CD4-positive, alpha-beta memory T cell (primary cell): ENCODE data around the gene APBA3. TPM values are rescaled to one million over a fixed set of nuclear protein-coding genes. Genes with fewer than 3 reads are reported as not detected.

Experiments used
- CTCF ChIA-PET: fragments of 350-600 bp; sonication (Branson Sonifier 250); formaldehyde crosslinking; loops from one replicate; lab custom pipeline; 2021; ENCODE audit warnings: inconsistent platforms; ENCODE audit not compliant: partially characterized antibody; lab: Charles Lee
- POLR2A ChIA-PET: fragments of 350-600 bp; sonication (Branson Sonifier 250); formaldehyde crosslinking; loops from one replicate; lab custom pipeline; 2021; ENCODE audit not compliant: partially characterized antibody; lab: Charles Lee
- DNase-seq, 5 donors: peaks; one replicate each; pipeline versions ENCODE4 v3.0.0 to v3.0.0-alpha.2; 2020 to 2022; ENCODE audit warnings: mixed read lengths in 1 of 5
- H3K27ac ChIP-seq: one replicate; pipeline ENCODE4 v1.7.0; 2013; ENCODE audit warnings: low read depth, low read length
- H3K27me3 ChIP-seq: 2 replicates; pipeline ENCODE4 v1.7.0; 2013; ENCODE audit warnings: mild to moderate bottlenecking, low read length, moderate library complexity; ENCODE audit not compliant: insufficient read depth
- H3K36me3 ChIP-seq: 2 replicates; pipeline ENCODE4 v1.7.0; 2013; ENCODE audit warnings: mild to moderate bottlenecking, low read length, moderate library complexity; ENCODE audit not compliant: insufficient read depth
- H3K4me1 ChIP-seq: 2 replicates; pipeline ENCODE4 v1.7.0; 2013; ENCODE audit warnings: mild to moderate bottlenecking, low read length, moderate library complexity; ENCODE audit not compliant: insufficient read depth
- H3K4me3 ChIP-seq, 2 donors: one replicate each; pipeline ENCODE4 v1.7.0; 2013; ENCODE audit warnings: low read length in 2 of 2, mild to moderate bottlenecking in 1 of 2
- H3K9me3 ChIP-seq, 2 donors: one replicate each; pipeline ENCODE4 v1.7.0; 2013; ENCODE audit warnings: low read length in 2 of 2, control low read depth in 1 of 2; ENCODE audit not compliant: control insufficient read depth in 1 of 2
- H3K27ac Mint-ChIP-seq, 7 donors: one replicate each; pipeline ENCODE4 v1.8.0; 2020 to 2021; ENCODE audit warnings: mixed read lengths in 7 of 7, mild to moderate bottlenecking in 6 of 7, inconsistent platforms in 3 of 7, moderate library complexity in 3 of 7
- H3K27me3 Mint-ChIP-seq, 2 donors: one replicate each; pipeline ENCODE4 v1.8.0; 2020 to 2021; ENCODE audit warnings: mixed read lengths in 2 of 2
- H3K36me3 Mint-ChIP-seq, 2 donors: one replicate each; pipeline ENCODE4 v1.8.0; 2020 to 2021; ENCODE audit warnings: mixed read lengths in 2 of 2, inconsistent platforms in 1 of 2, mild to moderate bottlenecking in 1 of 2
- H3K4me1 Mint-ChIP-seq, 4 donors: one replicate each; pipeline ENCODE4 v1.8.0; 2020 to 2021; ENCODE audit warnings: mixed read lengths in 4 of 4, mild to moderate bottlenecking in 1 of 4
- H3K4me3 Mint-ChIP-seq, 8 donors: one replicate each; pipeline ENCODE4 v1.8.0; 2020 to 2021; ENCODE audit warnings: mixed read lengths in 8 of 8, mild to moderate bottlenecking in 7 of 8, moderate library complexity in 6 of 8, inconsistent platforms in 3 of 8
- H3K9me3 Mint-ChIP-seq, 8 donors: one replicate each; pipeline ENCODE4 v1.8.0; 2020 to 2021; ENCODE audit warnings: mixed read lengths in 8 of 8, mild to moderate bottlenecking in 5 of 8, inconsistent platforms in 3 of 8, moderate library complexity in 1 of 8
- intact Hi-C: fragments of 100-400 bp; cut with micrococcal nuclease; formaldehyde crosslinking; loops from one replicate; pipeline ENCODE4 v1.15.1; 2023
- polyA plus RNA-seq, 2 donors: library from polyadenylated mRNA; unstranded; fragments of 300-500 nt; fragmentation: Illumina TruSeq; gene quantifications; one replicate each; pipeline ENCODE4 v1.2.3, GENCODE V29; 2021
- total RNA-seq, 2 experiments: library from RNA; stranded (reverse); gene quantifications; one replicate each; pipeline ENCODE4 v1.2.3, GENCODE V29; 2021

APBA3 gene
- total and polyA plus RNA-seq, 4 experiments from 2014 or later, result 33.1 to 86.3 (median 60.2) TPM

GRCh38 chr19:3788996-3789778 is 27.7 kb upstream of the APBA3 start:
- H3K4me3 ChIP-seq, result no peak overlapping the region
- Mint-ChIP-seq H3K4me3 (peak overlapping the region in 3 of 8 donors; percentile 9 to 72 (median 21)), H3K9me3 (peaks cover 0 to 8% (median under 1%) of the 10 kb centered on the region in 8 donors), H3K4me1 (peaks cover 7 to 18% (median 10%) of the 10 kb centered on the region in 4 donors), H3K27ac (peak overlapping the region in 4 of 7 donors; percentile 25 to 78 (median 50)), H3K36me3 (peaks cover 0 to 4% of the 10 kb centered on the region in 2 donors), H3K27me3 (no peaks in the 10 kb centered on the region)
- intact Hi-C loops, result no loop called here
- peaks cover 6% of the 10 kb centered on the region for H3K4me1 ChIP-seq
- ChIA-PET CTCF (interaction anchor here (0.9 kb wide), 1 partner anchor 33 kb away, joined by 3 read pairs; no protein-coding TSS in a partner anchor), POLR2A (interaction anchor here (0.6 to 1.1 kb wide), 5 partner anchors 23 to 401 kb away, joined by 3 to 7 read pairs (median 3); partner anchors contain the start of gene MRPL54)
- H3K9me3 ChIP-seq, result no peaks in the 10 kb centered on the region
- no peak for DNase-seq
- no peak overlapping the region for H3K27ac ChIP-seq
- H3K27me3 ChIP-seq, result no peaks in the 10 kb centered on the region
- H3K36me3 ChIP-seq, result no peaks in the 10 kb centered on the region

- Histone ChIP-seq H3K36me3 (no peaks in the 10 kb centered on the region), H3K4me3 (peak within 1 kb of the TSS; percentile 23 to 36), H3K9me3 (peaks cover 0 to 12% of the 10 kb centered on the region in 2 donors), H3K27me3 (no peaks in the 10 kb centered on the region), H3K4me1 (peaks cover 6% of the 10 kb centered on the region), H3K27ac (peak within 1 kb of the TSS; percentile 31)
- peaks cover 2 to 19% (median 16%) of the 10 kb centered on the region in 8 donors for H3K9me3 Mint-ChIP-seq
- ChIA-PET POLR2A (interaction anchor here (1.0 to 2.1 kb wide), 4 partner anchors 12 to 36 kb away, joined by 3 to 8 read pairs (median 4); partner anchors contain the start of gene MRPL54), CTCF (no interaction called here)
- peak in 1 of 5 donors; percentile 32 for DNase-seq
- H3K27ac Mint-ChIP-seq, result peak within 1 kb of the TSS in 4 of 7 donors; percentile 54 to 88 (median 60)
- H3K27me3 Mint-ChIP-seq, result no peaks in the 10 kb centered on the region
- intact Hi-C loops, result loop anchor here (1.0 kb wide), 1 partner anchor 36 kb away; no protein-coding TSS in a partner anchor
- H3K4me3 Mint-ChIP-seq, result peak within 1 kb of the TSS; percentile 82 to 85 (median 83)
- H3K4me1 Mint-ChIP-seq, result peaks cover 8 to 18% (median 12%) of the 10 kb centered on the region in 4 donors
- peaks cover 12 to 16% of the 10 kb centered on the region in 2 donors for H3K36me3 Mint-ChIP-seq
Measured at GRCh38 chr19:3785938-3786824, 24.7 kb upstream of the APBA3 start, which contains the start of gene MATK. TSS of gene MATK (minus strand) at chr19:3786381. CDS start at chr19:3785135, 1,246 bp downstream.

- Histone ChIP-seq H3K9me3 (peaks cover 0 to 17% of the 10 kb centered on the region in 2 donors), H3K4me3 (peak overlapping the region; percentile 23 to 36), H3K36me3 (no peaks in the 10 kb centered on the region), H3K4me1 (peaks cover 6% of the 10 kb centered on the region), H3K27ac (peak overlapping the region; percentile 31), H3K27me3 (no peaks in the 10 kb centered on the region)
- Mint-ChIP-seq H3K4me3 (peak overlapping the region; percentile 82 to 85 (median 83)), H3K9me3 (peaks cover 2 to 23% (median 19%) of the 10 kb centered on the region in 8 donors), H3K27ac (peak overlapping the region in 3 of 7 donors; percentile 52 to 88 (median 59)), H3K4me1 (peaks cover 7 to 19% (median 16%) of the 10 kb centered on the region in 4 donors), H3K27me3 (no peaks in the 10 kb centered on the region), H3K36me3 (peaks cover 14 to 20% of the 10 kb centered on the region in 2 donors)
- ChIA-PET POLR2A (interaction anchor here (1.4 to 2.1 kb wide), 2 partner anchors 23 to 36 kb away, joined by 4 to 8 read pairs; partner anchors contain the start of gene MRPL54), CTCF (no interaction called here)
- intact Hi-C loops, result loop anchor here (1.0 kb wide), 1 partner anchor 37 kb away; no protein-coding TSS in a partner anchor
- DNase-seq, result peak in 3 of 5 donors; percentile 15 to 30 (median 24)
Measured at GRCh38 chr19:3785451-3785937, 24.0 kb upstream of the APBA3 start.

GRCh38 chr19:3784607-3785450 is 23.3 kb upstream of the APBA3 start:
- Mint-ChIP-seq H3K27ac (peak overlapping the region in 5 of 7 donors; percentile 31 to 75 (median 52)), H3K27me3 (no peaks in the 10 kb centered on the region), H3K4me3 (peak overlapping the region; percentile 82 to 85 (median 83)), H3K4me1 (peaks cover 6 to 19% (median 16%) of the 10 kb centered on the region in 4 donors), H3K36me3 (peaks cover 14 to 20% of the 10 kb centered on the region in 2 donors), H3K9me3 (peaks cover 2 to 26% (median 19%) of the 10 kb centered on the region in 8 donors)
- POLR2A ChIA-PET, result interaction anchor here (1.4 to 2.1 kb wide), 2 partner anchors 22 to 37 kb away, joined by 4 to 8 read pairs; partner anchors contain the start of gene MRPL54
- Histone ChIP-seq H3K27me3 (no peaks in the 10 kb centered on the region), H3K4me3 (peak overlapping the region in 1 of 2 donors; percentile 23), H3K9me3 (peaks cover 0 to 17% of the 10 kb centered on the region in 2 donors), H3K27ac (no peak overlapping the region), H3K4me1 (peaks cover 6% of the 10 kb centered on the region), H3K36me3 (no peaks in the 10 kb centered on the region)
- CTCF ChIA-PET, result no interaction called here
- intact Hi-C loops, result loop anchor here (1.0 kb wide), 1 partner anchor 37 kb away; no protein-coding TSS in a partner anchor
- no peak for DNase-seq

GRCh38 chr19:3783660-3784584 is 22.4 kb upstream of the APBA3 start:
- peaks cover 4 to 17% (median 13%) of the 10 kb centered on the region in 4 donors for H3K4me1 Mint-ChIP-seq
- H3K36me3 Mint-ChIP-seq, result peaks cover 14 to 20% of the 10 kb centered on the region in 2 donors
- peak in 3 of 5 donors; percentile 36 to 40 (median 39) for DNase-seq
- H3K4me3 Mint-ChIP-seq, result peak overlapping the region in 6 of 8 donors; percentile 41 to 85 (median 82)
- no peak overlapping the region for H3K27ac ChIP-seq
- H3K4me1 ChIP-seq, result peaks cover 6% of the 10 kb centered on the region
- H3K27me3 Mint-ChIP-seq, result no peaks in the 10 kb centered on the region
- peak overlapping the region in 5 of 7 donors; percentile 6 to 79 (median 42) for H3K27ac Mint-ChIP-seq
- H3K4me3 ChIP-seq, result no peak overlapping the region
- no peaks in the 10 kb centered on the region for H3K36me3 ChIP-seq
- no peaks in the 10 kb centered on the region for H3K27me3 ChIP-seq
- peaks cover 2 to 27% (median 19%) of the 10 kb centered on the region in 8 donors for H3K9me3 Mint-ChIP-seq
- ChIA-PET POLR2A (interaction anchor here (0.9 to 2.1 kb wide), 2 partner anchors 21 to 38 kb away, joined by 4 to 8 read pairs; partner anchors contain the start of gene MRPL54), CTCF (interaction anchor here (0.7 to 1.9 kb wide), 3 partner anchors 21 to 38 kb away, joined by 3 to 5 read pairs (median 5); partner anchors contain the start of gene MRPL54)
- intact Hi-C loops, result no loop called here
- peaks cover 0 to 17% of the 10 kb centered on the region in 2 donors for H3K9me3 ChIP-seq
